WERI-Rb-1 (cell line): Measurements from ENCODE around the gene BFSP2.
A peak's percentile ranks its signal among the peaks of the same experiment; 100 is the strongest.
"Not testable (repeated sequence)": the region's sequence is repeated elsewhere in the genome, so short reads cannot be mapped to it uniquely, and the experiment has no call there.

ENCODE experiments used
- DNase-seq: peaks from one replicate; pipeline ENCODE4 v3.0.0-alpha.2; 2020
- H3K27ac ChIP-seq: fragments of 250-450 bp; sonication (Bioruptor Pico); 2 replicates; pipeline ENCODE4 v1.5.1; 2020; ENCODE audit warnings: mild to moderate bottlenecking, moderate library complexity
- H3K27me3 ChIP-seq: fragments of 250-450 bp; sonication (Bioruptor Pico); 2 replicates; pipeline ENCODE4 v1.5.1; 2021; ENCODE audit warnings: mild to moderate bottlenecking, low read depth, moderate library complexity; ENCODE audit not compliant: insufficient read depth, severe bottlenecking
- H3K36me3 ChIP-seq: fragments of 250-450 bp; sonication (Bioruptor Pico); 2 replicates; pipeline ENCODE4 v1.5.1; 2020; ENCODE audit warnings: mild to moderate bottlenecking, moderate library complexity
- H3K4me3 ChIP-seq: 2 replicates; pipeline ENCODE4 v1.5.1; 2011; ENCODE audit warnings: low read depth, mild to moderate bottlenecking, control low read depth, low read length
- H3K9me3 ChIP-seq: fragments of 250-450 bp; sonication (Bioruptor Pico); 2 replicates; pipeline ENCODE4 v1.5.1; 2021; ENCODE audit warnings: mild to moderate bottlenecking, moderate library complexity; ENCODE audit not compliant: severe bottlenecking
- TF ChIP-seq, protein P1 (sequence below): IDR thresholded peaks from 2 replicates; pipeline ENCODE4 v1.5.1; 2011; ENCODE audit warnings: low read depth, mild to moderate bottlenecking, control low read depth, inconsistent platforms, low read length

The BFSP2 gene

DNA sequence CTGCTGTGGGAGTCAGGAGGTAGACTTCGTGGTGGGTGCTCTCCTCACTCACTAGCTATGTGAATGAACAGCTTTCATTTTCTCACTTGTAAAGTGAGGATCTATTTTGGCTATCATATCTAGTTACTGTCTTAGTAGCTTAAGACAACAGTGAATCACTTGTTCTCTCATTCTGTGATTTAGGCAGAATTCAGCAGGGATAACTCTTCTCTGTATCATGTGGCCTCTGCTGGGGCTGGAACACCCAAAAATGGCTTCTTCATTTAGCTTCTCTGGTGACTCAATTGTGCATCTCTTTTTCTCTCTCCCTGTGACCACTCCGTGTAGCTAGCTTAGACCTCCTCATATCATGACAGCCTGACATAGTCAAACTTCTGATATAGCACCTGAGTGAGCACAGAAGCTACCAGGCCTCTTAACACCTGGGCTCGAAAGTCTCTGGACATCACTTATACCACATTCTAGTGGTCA lies 68.4 kb downstream of the BFSP2 start:
- Histone ChIP-seq H3K9me3 (no peaks in the 10 kb centered on the region), H3K27me3 (no peaks in the 10 kb centered on the region), H3K27ac (no peak overlapping the region), H3K4me3 (no peak overlapping the region), H3K36me3 (no peaks in the 10 kb centered on the region)
- TF ChIP-seq, protein P1, sequence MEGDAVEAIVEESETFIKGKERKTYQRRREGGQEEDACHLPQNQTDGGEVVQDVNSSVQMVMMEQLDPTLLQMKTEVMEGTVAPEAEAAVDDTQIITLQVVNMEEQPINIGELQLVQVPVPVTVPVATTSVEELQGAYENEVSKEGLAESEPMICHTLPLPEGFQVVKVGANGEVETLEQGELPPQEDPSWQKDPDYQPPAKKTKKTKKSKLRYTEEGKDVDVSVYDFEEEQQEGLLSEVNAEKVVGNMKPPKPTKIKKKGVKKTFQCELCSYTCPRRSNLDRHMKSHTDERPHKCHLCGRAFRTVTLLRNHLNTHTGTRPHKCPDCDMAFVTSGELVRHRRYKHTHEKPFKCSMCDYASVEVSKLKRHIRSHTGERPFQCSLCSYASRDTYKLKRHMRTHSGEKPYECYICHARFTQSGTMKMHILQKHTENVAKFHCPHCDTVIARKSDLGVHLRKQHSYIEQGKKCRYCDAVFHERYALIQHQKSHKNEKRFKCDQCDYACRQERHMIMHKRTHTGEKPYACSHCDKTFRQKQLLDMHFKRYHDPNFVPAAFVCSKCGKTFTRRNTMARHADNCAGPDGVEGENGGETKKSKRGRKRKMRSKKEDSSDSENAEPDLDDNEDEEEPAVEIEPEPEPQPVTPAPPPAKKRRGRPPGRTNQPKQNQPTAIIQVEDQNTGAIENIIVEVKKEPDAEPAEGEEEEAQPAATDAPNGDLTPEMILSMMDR: no peak
- no peak for DNase-seq

DNA sequence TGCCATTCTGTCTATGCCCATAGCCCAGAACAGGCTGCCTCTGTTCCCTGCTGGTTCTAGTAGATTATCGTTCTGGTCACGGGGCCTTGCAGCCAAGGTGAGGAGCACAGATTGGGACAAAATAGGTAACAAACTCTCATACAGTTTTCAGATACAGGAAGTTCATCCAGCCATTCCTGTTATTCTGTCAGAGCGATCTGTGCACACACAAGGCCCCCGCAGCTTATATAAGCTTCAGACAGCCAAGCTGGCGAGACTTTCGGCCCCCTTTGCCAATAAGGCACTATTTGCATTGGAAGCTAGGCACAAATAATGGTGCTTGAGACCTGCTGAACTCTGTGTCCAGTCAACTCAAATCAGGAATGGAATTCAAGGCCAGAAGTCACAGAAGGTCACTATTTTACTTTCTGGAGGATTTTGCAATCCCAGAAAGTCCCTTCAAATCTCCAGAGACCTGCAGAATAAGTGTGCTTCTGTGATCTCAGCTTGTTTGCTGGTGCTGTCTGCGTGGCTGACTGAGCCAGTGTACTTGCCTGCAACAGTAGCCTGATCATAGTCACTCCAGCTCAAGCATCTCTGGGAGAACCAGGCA lies 69.4 kb downstream of the BFSP2 start:
- TF ChIP-seq, protein P1: no peak
- Histone ChIP-seq H3K27ac (no peak overlapping the region), H3K4me3 (no peak overlapping the region), H3K27me3 (no peaks in the 10 kb centered on the region), H3K36me3 (no peaks in the 10 kb centered on the region), H3K9me3 (no peaks in the 10 kb centered on the region)
- no peak for DNase-seq

DNA sequence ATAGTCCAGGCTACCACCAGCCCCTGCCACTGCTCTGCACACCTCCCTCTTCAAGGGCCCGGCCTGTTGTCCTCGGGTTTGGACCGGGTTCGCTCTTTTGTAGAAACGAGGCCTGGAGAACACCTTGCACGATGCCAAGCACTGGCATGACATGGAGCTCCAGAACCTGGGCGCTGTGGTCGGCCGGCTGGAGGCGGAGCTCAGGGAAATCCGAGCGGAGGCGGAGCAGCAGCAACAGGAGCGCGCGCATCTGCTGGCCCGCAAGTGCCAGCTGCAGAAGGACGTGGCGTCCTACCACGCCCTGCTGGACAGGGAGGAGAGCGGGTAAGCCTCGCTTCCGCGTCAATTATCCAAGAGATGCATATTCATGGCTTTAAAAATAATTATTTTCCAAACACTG lies 72.4 kb downstream of the BFSP2 start:
- Histone ChIP-seq H3K27ac (no peak overlapping the region), H3K36me3 (no peaks in the 10 kb centered on the region)

DNA sequence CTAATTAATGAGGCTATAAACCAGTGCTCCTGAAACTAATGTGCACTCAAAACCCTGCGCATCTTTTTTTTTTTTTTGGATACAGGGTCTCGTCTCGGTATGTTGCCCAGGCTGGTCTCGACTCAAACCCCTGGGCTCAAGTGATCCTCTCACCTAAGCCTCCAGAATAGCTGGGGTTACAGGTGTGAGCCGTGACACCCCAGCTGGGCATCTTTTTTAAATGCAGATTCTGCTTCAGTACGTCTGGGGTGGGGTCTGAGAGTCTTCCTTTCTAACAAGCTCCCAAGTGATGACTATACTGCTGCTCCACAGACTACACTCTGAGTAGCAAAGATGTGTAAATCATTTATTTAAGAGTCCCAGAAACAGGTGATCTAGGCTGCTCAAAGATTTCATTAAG lies 73.0 kb downstream of the BFSP2 start:
- H3K27ac ChIP-seq: no peak overlapping the region
- DNase-seq: no peak

More for the DNA sequence above, 72.4 kb downstream of the BFSP2 start:
- Histone ChIP-seq H3K27me3 (no peaks in the 10 kb centered on the region), H3K4me3 (no peak overlapping the region), H3K9me3 (no peaks in the 10 kb centered on the region)
- DNase-seq: no peak
- TF ChIP-seq, protein P1: no peak

DNA sequence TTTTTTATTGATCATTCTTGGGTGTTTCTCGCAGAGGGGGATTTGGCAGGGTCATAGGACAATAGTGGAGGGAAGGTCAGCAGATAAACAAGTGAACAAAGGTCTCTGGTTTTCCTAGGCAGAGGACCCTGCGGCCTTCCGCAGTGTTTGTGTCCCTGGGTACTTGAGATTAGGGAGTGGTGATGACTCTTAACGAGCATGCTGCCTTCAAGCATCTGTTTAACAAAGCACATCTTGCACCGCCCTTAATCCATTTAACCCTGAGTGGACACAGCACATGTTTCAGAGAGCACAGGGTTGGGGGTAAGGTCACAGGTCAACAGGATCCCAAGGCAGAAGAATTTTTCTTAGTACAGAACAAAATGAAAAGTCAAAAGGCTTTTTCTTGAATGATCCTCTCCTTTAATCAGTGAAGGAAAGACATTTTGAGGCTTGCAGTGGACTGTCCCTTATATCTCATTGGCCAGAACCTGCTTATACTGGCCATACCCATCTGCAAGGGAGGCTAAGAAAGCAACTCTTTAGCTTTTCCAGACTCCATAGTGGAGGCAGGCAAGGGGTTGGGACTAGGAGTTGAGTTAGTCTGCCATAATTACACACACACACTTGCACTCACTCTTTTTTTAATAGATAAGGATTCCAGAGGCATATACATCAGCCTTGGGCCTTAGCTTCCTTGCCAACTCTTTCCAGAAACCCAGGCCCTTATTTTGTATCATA lies 73.8 kb downstream of the BFSP2 start:
- H3K4me3 ChIP-seq, H3K27me3 ChIP-seq, DNase-seq, H3K9me3 ChIP-seq, H3K36me3 ChIP-seq: not testable (repeated sequence)
- peak overlapping the region; percentile 55 for H3K27ac ChIP-seq

More for the DNA sequence above, 73.0 kb downstream of the BFSP2 start:
- TF ChIP-seq, protein P1: no peak
- no peaks in the 10 kb centered on the region for H3K27me3 ChIP-seq
- no peaks in the 10 kb centered on the region for H3K36me3 ChIP-seq
- H3K9me3 ChIP-seq: no peaks in the 10 kb centered on the region
- H3K4me3 ChIP-seq: no peak overlapping the region

DNA sequence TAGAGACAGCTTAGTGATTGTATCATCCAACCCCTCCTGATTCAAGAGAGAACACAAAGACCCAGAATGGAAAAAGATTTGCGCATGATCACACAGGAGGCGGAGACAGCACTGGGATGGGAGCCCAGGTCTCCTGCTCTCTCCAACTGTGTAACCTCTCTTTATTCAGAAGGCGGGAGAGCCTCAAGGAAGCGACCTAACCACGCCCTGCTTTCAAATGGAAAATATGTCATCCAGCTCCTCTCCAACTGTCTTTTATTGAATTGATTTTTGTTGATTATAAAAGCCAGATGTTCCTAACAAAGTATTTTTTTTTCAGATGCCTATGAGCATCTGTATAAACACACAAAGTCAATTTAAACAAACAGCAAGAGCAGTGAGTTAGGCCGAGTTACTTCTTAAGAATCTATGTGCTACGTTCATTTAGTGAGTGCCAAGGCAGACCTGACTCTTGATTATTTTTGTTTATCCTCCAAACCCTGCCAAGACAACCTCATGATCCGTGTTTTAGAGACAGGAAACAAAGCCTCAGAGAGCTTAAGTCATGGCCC lies 74.5 kb downstream of the BFSP2 start:
- H3K4me3 ChIP-seq: no peak overlapping the region
- DNase-seq: no peak
- H3K27me3 ChIP-seq: no peaks in the 10 kb centered on the region
- H3K36me3 ChIP-seq: no peaks in the 10 kb centered on the region
- TF ChIP-seq, protein P1: no peak
- peak overlapping the region; percentile 58 for H3K27ac ChIP-seq
- H3K9me3 ChIP-seq: no peaks in the 10 kb centered on the region
